Chondrocyte (in vitro differentiated cells): ENCODE data around the gene SUB1. TPM values are rescaled to one million over a fixed set of nuclear protein-coding genes. Genes with fewer than 3 reads are reported as not detected.

Source experiments
- DNase-seq: peaks from one replicate; pipeline ENCODE4 v3.0.0; 2021; ENCODE audit warnings: mixed read lengths, low spot score
- H3K27ac Mint-ChIP-seq: one replicate; pipeline ENCODE4 v1.8.0; 2021; ENCODE audit warnings: mild to moderate bottlenecking, moderate library complexity, mixed read lengths; ENCODE audit not compliant: unreplicated experiment
- H3K27me3 Mint-ChIP-seq: 2 replicates; pipeline ENCODE4 v1.8.0; 2021; ENCODE audit warnings: low read depth, mixed read lengths
- H3K36me3 Mint-ChIP-seq: 2 replicates; pipeline ENCODE4 v1.8.0; 2021; ENCODE audit warnings: low read depth, mixed read lengths
- H3K4me1 Mint-ChIP-seq: 2 replicates; pipeline ENCODE4 v1.8.0; 2021; ENCODE audit warnings: low read depth, mild to moderate bottlenecking, mixed read lengths
- H3K4me3 Mint-ChIP-seq: one replicate; pipeline ENCODE4 v1.8.0; 2021; ENCODE audit warnings: mild to moderate bottlenecking, moderate library complexity, mixed read lengths; ENCODE audit not compliant: unreplicated experiment
- H3K9me3 Mint-ChIP-seq: 2 replicates; pipeline ENCODE4 v1.8.0; 2021; ENCODE audit warnings: low read depth, mixed read lengths
- CTCF ChIP-seq: fragments of 200-600 bp; sonication (generic); IDR thresholded peaks from 2 replicates; pipeline ENCODE4 v1.5.0; 2021; ENCODE audit warnings: antibody characterized with exemption, mild to moderate bottlenecking, moderate library complexity
- total RNA-seq: library from RNA; stranded (reverse); gene quantifications from 3 replicates; pipeline ENCODE4 v1.2.1, GENCODE V29; 2021

Gene SUB1
- total RNA-seq, 1 donor from 2014 or later: 163 TPM

- H3K4me3 Mint-ChIP-seq: no peak overlapping the region
- H3K36me3 Mint-ChIP-seq: peaks cover 4% of the 10 kb centered on the region
- DNase-seq: no peak
- no peak for TF ChIP-seq CTCF
- peaks cover 17% of the 10 kb centered on the region for H3K4me1 Mint-ChIP-seq
- H3K27me3 Mint-ChIP-seq: no peaks in the 10 kb centered on the region
- H3K27ac Mint-ChIP-seq: no peak overlapping the region
- no peaks in the 10 kb centered on the region for H3K9me3 Mint-ChIP-seq
These were observed 29.9 kb downstream of the SUB1 start for GRCh38 chr5:32615236-32615635.

GRCh38 chr5:32618962-32619361 lies 33.6 kb downstream of the SUB1 start:
- Mint-ChIP-seq H3K9me3 (no peaks in the 10 kb centered on the region), H3K36me3 (no peaks in the 10 kb centered on the region), H3K27me3 (no peaks in the 10 kb centered on the region), H3K27ac (no peak overlapping the region), H3K4me3 (no peak overlapping the region), H3K4me1 (no peaks in the 10 kb centered on the region)
- no peak for TF ChIP-seq CTCF
- DNase-seq: no peak

GRCh38 chr5:32621256-32621655 lies 35.9 kb downstream of the SUB1 start:
- Mint-ChIP-seq H3K4me1 (no peaks in the 10 kb centered on the region), H3K27me3 (no peaks in the 10 kb centered on the region)

GRCh38 chr5:32625106-32625505 lies 39.7 kb downstream of the SUB1 start:
- no peak for TF ChIP-seq CTCF
- no peaks in the 10 kb centered on the region for H3K27me3 Mint-ChIP-seq
- H3K4me3 Mint-ChIP-seq: no peak overlapping the region
- no peak for DNase-seq
- H3K4me1 Mint-ChIP-seq: peaks cover 13% of the 10 kb centered on the region
- H3K36me3 Mint-ChIP-seq: no peaks in the 10 kb centered on the region
- H3K27ac Mint-ChIP-seq: no peak overlapping the region
- no peaks in the 10 kb centered on the region for H3K9me3 Mint-ChIP-seq

More at GRCh38 chr5:32621256-32621655, 35.9 kb downstream of the SUB1 start:
- no peak overlapping the region for H3K27ac Mint-ChIP-seq
- no peaks in the 10 kb centered on the region for H3K36me3 Mint-ChIP-seq
- no peak overlapping the region for H3K4me3 Mint-ChIP-seq
- DNase-seq: no peak
- no peaks in the 10 kb centered on the region for H3K9me3 Mint-ChIP-seq
- no peak for TF ChIP-seq CTCF

- DNase-seq: no peak
- TF ChIP-seq CTCF: no peak
- no peaks in the 10 kb centered on the region for H3K9me3 Mint-ChIP-seq
- H3K27ac Mint-ChIP-seq: no peak overlapping the region
- H3K4me1 Mint-ChIP-seq: peaks cover 13% of the 10 kb centered on the region
- no peak overlapping the region for H3K4me3 Mint-ChIP-seq
- H3K27me3 Mint-ChIP-seq: no peaks in the 10 kb centered on the region
- no peaks in the 10 kb centered on the region for H3K36me3 Mint-ChIP-seq
These were observed 40.2 kb downstream of the SUB1 start for GRCh38 chr5:32625547-32625946.
